SK-N-MC (cell line): ENCODE measurements around the gene CENPN.
A peak's percentile ranks its signal among the peaks of the same experiment; 100 is the strongest.

Experiments
- EZH2 ChIP-seq: fragments of 200-600 bp; sonication (generic); IDR thresholded peaks from one replicate; pipeline ENCODE4 v1.6.1; 2017; ENCODE audit warnings: antibody characterized with exemption
- POLR2AphosphoS5 ChIP-seq: IDR thresholded peaks from 2 replicates; pipeline ENCODE4 v1.6.1; 2012; ENCODE audit warnings: mild to moderate bottlenecking, low read depth, low read length, borderline replicate concordance

DNA sequence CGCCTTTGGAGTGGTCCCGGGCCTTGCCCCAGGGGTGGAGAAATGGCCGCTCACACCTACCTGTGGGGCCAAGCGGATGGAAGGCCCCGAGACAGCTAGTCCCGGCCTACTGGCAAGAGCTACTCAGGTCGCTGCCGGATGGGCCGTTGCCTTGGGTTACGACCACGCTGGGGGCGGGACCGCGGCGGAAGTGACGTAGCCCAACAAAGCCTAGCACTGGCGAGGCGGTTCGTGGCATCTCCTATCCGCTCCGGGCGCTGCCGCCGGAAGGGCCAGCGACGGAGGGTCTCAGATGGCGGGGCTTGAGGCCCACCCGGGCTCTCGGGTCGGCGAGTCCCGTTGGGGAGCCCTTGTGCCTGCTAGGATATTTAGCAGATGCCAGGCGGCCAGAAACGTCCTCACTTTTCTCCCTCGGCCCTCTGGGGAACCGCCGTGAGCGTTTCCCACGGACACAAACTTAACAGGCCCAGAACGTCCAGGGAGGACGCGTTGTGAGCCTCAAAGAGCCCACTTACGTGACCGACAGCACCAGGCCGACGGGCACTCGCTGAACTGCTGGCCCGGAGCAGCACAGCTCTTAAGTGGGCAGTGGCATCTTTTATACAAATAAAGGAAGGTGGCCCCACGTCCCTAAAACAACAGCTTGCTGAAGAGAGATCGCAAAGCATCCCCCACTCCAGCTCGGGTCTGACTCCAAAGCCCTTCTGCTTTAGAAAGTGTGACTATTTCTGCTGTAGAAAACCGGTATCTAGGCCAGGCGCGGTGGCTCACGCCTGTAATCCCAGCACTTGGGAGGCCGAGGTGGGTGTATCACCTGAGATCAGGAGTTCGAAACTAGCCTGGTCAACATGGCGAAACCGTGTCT lies 70.3 kb downstream of the CENPN start, which contains the start of gene C16orf46:
- TF ChIP-seq POLR2AphosphoS5 (peak; percentile 79), EZH2 (no peak)
